ENCODE results near the gene TUBB4A.
"Not testable (repeated sequence)": the region's sequence is repeated elsewhere in the genome, so short reads cannot be mapped to it uniquely, and the experiment has no call there.

The TUBB4A gene

DNA sequence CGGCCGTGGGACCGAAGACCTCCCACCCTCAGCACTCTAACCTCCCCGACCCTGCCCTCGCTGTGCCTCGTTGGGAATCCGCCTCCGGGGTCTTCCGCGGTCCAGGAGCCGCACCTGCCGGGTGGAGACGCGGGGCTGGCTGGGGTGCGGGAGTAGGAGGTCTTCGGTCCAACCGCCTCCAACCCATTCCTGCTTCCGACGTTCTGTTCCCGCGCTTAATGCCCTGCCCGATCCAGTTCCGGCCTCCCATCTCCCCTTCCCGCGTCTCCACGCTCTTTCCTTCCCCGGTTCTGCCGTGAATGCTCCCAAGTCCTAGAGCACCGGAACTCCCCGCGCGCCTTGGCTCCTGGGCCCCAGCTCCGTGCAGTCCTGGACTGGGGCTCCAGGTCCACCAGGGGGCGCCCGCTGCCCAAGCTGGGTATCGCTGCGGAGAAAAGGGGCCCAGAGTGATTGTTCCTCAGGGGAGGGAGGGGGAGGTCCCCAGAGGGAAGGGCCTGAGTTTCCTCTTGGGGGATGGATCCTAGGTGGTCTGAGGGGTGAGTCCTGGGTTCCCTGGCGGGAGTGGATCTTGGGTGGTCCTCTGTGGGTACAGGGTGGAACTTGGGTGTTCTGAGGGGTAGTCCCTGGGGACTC lies 14.7 kb upstream of the TUBB4A start:
- Mint-ChIP-seq H3K4me1 (ENCODE audit: low read depth in 2 of 2) (peaks cover 33 to 36% of the 10 kb centered on the region in 2 donors), H3K36me3 (ENCODE audit: insufficient read depth) (peaks cover 6% of the 10 kb centered on the region)
- ATAC-seq (replicated peaks): peak; percentile 87

DNA sequence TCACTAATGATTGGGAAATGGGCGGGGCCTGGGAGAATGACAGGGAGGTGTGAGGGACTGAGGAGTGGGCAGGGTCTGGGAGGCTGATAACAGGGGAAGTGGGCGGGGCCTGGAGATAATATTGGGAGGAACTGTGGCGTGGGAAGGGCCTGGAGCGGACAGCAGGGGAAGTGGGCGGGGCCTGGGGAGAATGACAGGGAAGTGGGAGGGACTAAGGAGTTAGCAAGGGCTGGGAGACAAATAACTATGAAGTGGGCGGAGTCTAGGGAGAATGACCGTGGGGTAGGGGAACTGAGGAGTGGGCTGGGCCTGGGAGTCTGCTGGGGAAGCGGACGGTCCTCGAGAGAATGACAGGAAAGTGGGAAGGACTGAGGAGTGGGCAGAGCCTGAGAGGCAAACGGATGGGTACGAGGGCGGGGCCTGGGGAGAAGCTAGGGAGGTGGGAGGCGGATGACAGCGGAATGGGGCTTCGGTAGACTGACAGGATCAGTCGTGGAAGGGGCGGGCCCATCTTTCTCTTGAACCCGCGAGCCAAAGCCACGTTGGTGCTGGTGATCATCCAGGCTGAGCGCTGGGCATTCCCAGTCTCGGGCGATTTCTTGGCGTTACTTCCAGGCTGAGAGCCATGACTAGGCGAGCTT lies 14.0 kb upstream of the TUBB4A start:
- Mint-ChIP-seq H3K4me3 (peak overlapping the region; percentile 81 to 92), H3K4me1 (ENCODE audit: low read depth in 2 of 2) (peaks cover 32 to 35% of the 10 kb centered on the region in 2 donors), H3K27me3 (no peaks in the 10 kb centered on the region), H3K9me3 (no peaks in the 10 kb centered on the region), H3K36me3 (ENCODE audit: insufficient read depth) (peaks cover 5% of the 10 kb centered on the region), H3K27ac (peak overlapping the region; percentile 53 to 88)
- DNase-seq: peak in 2 of 3 experiments; percentile 25 to 54
- ATAC-seq (replicated peaks): peak; percentile 55

More for the DNA sequence above, 14.7 kb upstream of the TUBB4A start:
- Mint-ChIP-seq H3K27me3 (no peaks in the 10 kb centered on the region), H3K9me3 (no peaks in the 10 kb centered on the region), H3K27ac (peak overlapping the region; percentile 53 to 88), H3K4me3 (peak overlapping the region; percentile 81 to 92)
- DNase-seq: peak; percentile 88 to 93 (median 90)

DNA sequence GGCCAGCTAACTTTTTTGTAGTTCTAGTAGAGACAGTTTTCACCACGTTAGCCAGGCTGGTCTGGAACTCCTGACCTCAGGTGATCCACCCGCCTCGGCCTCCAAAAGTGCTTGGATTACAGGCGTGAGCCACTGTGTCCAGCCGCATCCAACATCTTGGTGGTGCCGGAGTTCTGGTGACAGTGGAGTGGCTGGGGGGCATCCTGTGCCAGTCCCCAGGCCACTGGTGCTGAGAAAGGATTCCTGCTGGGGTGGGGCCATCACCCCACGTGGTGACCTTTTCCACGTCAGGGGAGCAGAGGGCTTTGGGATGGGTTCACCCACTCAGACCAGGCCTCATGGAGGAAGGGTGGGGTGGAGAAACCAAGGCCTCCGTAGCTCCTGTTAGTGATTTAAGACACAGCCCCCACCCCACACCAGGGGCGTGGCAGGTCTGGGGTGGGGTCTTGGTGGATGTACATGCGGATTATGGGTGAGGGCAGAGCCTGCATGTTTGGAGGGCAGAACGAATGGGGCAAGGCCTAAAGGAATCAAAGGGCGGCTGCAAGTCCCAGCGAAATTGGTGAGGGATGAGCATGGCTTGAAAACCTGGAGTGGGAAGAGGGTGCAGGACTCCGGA lies 12.9 kb upstream of the TUBB4A start:
- ATAC-seq (replicated peaks) (no peak), DNase-seq (no peak)
- peak overlapping the region; percentile 60 to 88 for H3K27ac Mint-ChIP-seq
- no peaks in the 10 kb centered on the region for H3K27me3 Mint-ChIP-seq
- peaks cover 30 to 35% of the 10 kb centered on the region in 2 donors for H3K4me1 Mint-ChIP-seq (ENCODE audit: low read depth in 2 of 2)
- no peaks in the 10 kb centered on the region for H3K9me3 Mint-ChIP-seq
- H3K36me3 Mint-ChIP-seq (ENCODE audit: insufficient read depth): peaks cover 3% of the 10 kb centered on the region
- peak overlapping the region; percentile 81 to 92 for H3K4me3 Mint-ChIP-seq

DNA sequence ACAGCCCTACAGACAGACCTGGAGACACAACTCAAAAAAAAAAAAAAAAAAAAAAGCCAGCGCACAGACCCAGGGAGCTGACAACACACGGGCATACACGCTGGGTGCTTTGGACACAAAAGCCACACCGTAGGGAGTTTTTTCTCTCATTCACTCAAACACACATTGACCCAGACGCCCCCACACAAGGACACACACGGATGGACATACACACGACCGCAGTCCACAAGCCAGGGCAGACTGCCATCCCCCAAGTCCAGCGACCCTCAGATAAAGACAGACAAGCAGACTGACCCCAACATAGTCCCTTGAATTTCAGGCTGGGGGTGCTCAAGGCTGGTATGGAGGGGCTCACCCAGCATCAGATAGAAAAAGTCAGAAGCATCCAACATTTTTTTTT lies 12.0 kb upstream of the TUBB4A start:
- no peak for ATAC-seq (replicated peaks)
- no peak overlapping the region for H3K4me3 Mint-ChIP-seq

DNA sequence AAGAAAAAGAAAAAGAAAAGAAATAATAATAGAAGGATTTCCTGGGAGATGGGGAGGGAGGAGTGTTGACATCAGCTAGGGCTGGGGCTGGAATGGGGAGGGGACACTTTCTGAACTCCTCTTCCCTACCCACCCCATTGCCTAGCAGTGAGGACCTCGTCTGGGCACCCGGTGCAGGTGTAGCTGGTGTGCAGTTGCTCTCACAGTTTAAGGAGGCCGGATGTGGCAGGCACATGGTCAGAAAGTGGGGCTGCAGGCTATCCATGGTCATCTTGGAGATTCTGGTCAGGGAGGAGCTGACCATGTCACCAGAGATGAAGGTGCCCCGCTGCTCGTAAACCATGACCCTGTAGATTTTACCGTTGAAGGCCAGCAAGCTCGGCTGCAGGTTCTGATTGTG lies 8.5 kb upstream of the TUBB4A start:
- Mint-ChIP-seq H3K36me3 (ENCODE audit: insufficient read depth) (no peaks in the 10 kb centered on the region), H3K27me3 (no peaks in the 10 kb centered on the region), H3K4me1 (ENCODE audit: low read depth in 2 of 2) (peaks cover 5% of the 10 kb centered on the region in 2 donors), H3K4me3 (no peak overlapping the region), H3K27ac (no peak overlapping the region), H3K9me3 (no peaks in the 10 kb centered on the region)
- DNase-seq (no peak), ATAC-seq (replicated peaks) (no peak)

More for the DNA sequence above, 12.0 kb upstream of the TUBB4A start:
- Mint-ChIP-seq H3K36me3 (ENCODE audit: insufficient read depth) (peaks cover 3% of the 10 kb centered on the region), H3K27me3 (no peaks in the 10 kb centered on the region), H3K27ac (no peak overlapping the region), H3K4me1 (ENCODE audit: low read depth in 2 of 2) (peaks cover 30 to 33% of the 10 kb centered on the region in 2 donors), H3K9me3 (no peaks in the 10 kb centered on the region)
- DNase-seq: no peak

DNA sequence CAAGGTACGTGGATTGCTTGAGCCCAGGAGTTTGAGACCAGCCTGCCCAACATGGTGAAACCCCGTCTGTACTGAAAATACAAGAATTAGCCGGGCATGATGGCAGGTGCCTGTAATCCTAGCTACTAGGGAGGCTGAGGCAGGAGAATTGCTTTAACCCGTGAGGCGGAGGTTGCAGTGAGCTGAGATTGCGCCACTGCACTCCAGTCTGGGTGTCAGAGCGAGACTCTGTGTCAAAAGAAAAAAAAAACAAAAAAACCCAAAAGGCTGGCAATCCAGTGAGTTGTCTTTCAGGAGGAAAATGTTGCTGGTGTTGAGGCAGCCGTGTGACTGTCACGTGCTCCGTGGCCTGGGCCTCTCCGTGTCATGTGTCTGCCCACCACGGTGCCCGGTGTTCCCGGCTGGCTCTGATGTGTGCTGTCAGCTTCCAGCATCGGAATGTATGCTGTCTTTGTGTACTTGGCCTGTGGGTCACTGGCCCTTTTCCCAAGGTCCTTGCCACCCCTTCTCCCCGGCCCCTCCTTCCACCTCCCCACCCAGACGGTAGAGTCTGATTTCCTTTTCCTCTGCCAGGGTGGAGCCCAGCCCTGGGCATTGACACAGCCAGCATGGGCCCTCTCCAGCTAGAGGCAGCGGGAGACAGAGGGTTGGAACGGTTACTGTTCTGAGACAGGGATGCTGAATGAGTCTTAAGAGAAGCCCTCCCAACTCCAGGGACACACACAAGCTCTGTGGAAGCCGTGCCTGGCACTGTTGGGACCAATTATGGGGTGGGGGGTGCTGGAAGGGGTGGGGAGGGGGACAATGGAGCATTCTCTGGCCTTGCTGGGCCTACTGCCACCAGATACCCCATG lies 7.2 kb upstream of the TUBB4A start:
- H3K27ac Mint-ChIP-seq: no peak overlapping the region
- ATAC-seq (replicated peaks): no peak
- no peak for DNase-seq
- no peaks in the 10 kb centered on the region for H3K9me3 Mint-ChIP-seq
- H3K4me1 Mint-ChIP-seq (ENCODE audit: low read depth in 2 of 2): peaks cover 0 to 1% of the 10 kb centered on the region in 2 donors
- H3K27me3 Mint-ChIP-seq: no peaks in the 10 kb centered on the region
- no peaks in the 10 kb centered on the region for H3K36me3 Mint-ChIP-seq (ENCODE audit: insufficient read depth)
- no peak overlapping the region for H3K4me3 Mint-ChIP-seq

DNA sequence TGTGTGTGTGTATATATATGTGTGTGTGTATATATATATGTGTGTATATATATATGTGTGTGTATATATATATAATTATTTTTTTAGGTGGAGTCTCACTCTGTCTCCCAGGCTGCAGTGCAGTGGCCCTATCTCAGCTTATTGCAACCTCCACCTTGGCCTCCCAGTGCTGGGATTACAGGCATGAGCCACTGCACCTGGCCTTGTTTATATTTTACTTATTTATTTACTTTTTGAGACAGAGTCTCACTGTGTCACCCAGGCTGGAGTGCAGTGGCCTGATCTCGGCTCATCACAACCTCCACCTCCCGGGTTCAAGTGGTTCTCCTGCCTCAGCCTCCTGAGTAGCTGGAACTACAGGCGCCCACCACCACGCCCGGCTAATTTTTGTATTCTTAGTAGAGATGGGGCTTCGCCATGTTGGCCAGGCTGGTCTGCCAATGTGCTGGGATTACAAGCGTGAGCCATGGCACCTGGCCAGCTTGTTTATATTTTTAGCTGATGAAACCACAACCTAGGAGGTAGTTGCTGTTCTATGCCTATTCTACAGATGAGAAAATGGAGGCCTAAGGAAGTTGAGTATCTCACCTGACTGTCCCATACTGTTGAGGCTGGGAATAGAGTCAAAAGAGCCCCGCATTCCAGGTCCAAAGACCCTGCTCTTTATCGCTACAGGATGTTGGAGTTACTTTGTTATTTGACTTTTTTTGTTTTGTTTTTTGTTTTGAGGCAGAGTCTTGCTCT lies 6.1 kb upstream of the TUBB4A start:
- not testable (repeated sequence) for DNase-seq; H3K4me1 Mint-ChIP-seq (ENCODE audit: low read depth in 2 of 2); H3K27ac Mint-ChIP-seq; H3K36me3 Mint-ChIP-seq (ENCODE audit: insufficient read depth); H3K9me3 Mint-ChIP-seq; ATAC-seq (replicated peaks); H3K27me3 Mint-ChIP-seq; H3K4me3 Mint-ChIP-seq

DNA sequence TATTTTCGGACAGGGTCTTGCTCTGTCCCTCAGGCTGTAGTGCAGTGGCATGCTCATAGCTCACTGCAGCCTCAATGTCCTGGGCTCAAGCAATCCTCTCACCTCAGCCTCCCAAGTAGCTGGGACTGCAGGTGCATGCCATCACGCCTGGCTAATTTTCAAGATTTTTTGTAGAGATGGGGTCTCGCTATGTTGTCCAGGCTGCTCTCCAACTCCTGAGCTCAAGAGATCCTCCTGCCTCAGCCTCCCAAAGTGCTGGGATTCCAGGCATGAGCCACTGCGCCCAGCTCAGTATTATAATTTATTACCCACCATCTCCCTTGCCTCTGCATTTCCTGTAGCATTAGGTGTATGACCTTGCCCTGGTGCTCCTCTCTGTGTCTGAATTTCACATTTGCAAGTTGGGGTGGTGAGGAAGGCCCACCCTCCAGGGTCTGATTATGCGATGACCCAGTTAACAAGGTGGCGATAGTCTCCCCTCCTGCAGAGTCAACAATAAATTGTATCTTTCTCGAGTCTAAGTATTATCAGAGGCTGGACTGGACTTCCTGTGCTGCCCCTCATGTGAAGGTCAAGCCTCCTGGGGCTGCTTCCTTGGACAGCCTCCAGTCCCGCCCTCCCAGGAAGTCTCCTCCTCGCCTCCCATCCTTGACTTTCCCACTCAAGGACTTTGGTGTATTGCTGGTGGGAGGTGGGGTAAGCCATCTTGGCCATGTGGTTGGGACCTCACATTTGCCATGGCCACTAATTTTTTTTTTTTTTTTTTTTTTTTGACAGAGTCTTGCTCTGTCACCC lies 1.5 kb upstream of the TUBB4A start:
- no peak for ATAC-seq (replicated peaks)
- Mint-ChIP-seq H3K4me1 (ENCODE audit: low read depth in 2 of 2) (peaks cover 11 to 16% of the 10 kb centered on the region in 2 donors), H3K36me3 (ENCODE audit: insufficient read depth) (peaks cover 3% of the 10 kb centered on the region), H3K4me3 (peak overlapping the region; percentile 89 to 93), H3K27ac (no peak overlapping the region), H3K9me3 (no peaks in the 10 kb centered on the region), H3K27me3 (peaks cover 0 to 18% of the 10 kb centered on the region in 2 donors)
- no peak for DNase-seq

DNA sequence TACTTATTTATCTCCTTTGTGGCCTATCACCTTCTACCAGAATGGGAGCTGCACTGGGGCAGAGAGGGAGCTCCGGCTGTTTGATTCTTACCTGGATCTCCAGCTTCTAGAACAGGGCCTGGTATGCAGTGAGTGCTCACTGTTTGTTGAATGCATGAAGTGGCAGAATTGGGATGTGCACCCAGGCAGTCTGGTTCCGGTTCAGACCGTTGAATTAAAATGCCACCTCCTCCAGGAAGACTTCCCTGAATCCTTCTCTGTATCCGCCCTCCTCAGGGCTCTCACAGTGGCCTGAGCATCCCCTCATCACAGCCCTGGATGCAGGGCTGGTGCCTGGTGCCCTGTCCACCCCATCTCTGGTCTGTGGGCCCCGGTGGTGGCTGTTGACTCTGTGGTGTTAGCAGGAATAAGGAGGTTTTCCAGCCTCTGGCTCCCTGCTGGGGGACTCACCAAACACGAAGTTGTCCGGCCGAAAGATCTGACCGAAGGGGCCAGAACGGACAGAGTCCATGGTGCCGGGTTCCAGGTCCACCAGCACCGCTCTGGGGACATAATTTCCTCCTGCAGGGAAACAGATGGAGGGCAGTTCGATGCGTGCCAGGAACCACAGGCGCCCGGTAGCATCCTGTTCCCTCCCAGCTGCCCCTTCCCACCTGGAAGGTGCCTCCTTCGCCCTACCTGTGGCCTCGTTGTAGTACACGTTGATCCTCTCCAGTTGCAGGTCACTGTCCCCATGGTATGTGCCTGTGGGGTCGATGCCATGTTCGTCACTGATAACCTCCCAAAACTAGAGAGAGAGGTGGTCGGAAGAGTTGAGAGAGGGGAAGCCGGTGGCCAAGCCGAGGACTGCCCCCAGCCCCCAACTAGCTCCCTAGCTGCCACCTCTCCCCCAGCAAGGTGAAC lies 1.0 kb downstream of the TUBB4A start:
- Mint-ChIP-seq H3K4me1 (ENCODE audit: low read depth in 2 of 2) (peaks cover 11 to 20% of the 10 kb centered on the region in 2 donors), H3K4me3 (peak overlapping the region; percentile 89 to 93), H3K27ac (peak overlapping the region; percentile 26 to 75), H3K9me3 (no peaks in the 10 kb centered on the region), H3K36me3 (ENCODE audit: insufficient read depth) (peaks cover 6% of the 10 kb centered on the region), H3K27me3 (peaks cover 0 to 18% of the 10 kb centered on the region in 2 donors)
- DNase-seq (no peak), ATAC-seq (replicated peaks) (no peak)

DNA sequence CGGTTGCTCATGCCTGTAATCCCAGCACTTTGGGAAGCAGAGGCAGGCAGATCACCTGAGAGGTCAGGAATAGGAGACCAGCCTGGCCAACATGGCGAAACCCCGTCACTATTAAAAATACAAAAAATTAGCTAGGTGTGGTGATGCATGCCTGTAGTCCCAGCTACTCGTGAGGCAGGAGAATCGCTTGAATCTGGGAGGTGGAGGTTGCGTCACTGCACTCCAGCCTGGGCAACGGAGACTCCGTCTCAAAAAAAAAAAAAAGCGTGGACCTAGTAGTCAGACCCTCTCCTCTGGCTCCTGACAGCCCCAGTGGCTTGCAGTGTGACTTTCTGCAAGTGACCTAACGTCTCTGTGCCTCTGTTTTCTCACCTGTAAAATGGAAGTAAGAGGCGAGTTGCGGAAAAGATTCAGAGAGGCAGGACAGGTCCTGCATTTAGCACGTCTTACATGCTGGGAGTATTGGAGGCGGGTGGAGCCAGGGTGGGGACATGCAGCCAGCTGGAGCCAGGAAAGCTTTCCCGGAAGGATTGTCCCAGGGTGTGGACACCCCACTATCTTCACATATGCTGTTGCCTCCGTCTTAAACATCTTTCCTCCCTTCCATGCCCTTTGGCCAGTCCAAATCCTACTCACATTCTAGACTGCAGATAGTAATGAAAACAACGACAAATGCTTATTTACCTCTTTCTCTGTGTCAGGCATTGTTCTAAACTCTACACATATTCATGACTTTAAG lies 2.9 kb downstream of the TUBB4A start:
- no peaks in the 10 kb centered on the region for H3K9me3 Mint-ChIP-seq
- peaks cover 10 to 26% of the 10 kb centered on the region in 2 donors for H3K4me1 Mint-ChIP-seq (ENCODE audit: low read depth in 2 of 2)
- no peak overlapping the region for H3K4me3 Mint-ChIP-seq

More for the DNA sequence above, 2.9 kb downstream of the TUBB4A start:
- peaks cover 0 to 18% of the 10 kb centered on the region in 2 donors for H3K27me3 Mint-ChIP-seq
- ATAC-seq (replicated peaks): no peak
- H3K36me3 Mint-ChIP-seq (ENCODE audit: insufficient read depth): peaks cover 8% of the 10 kb centered on the region
- H3K27ac Mint-ChIP-seq: no peak overlapping the region
- DNase-seq: no peak
